ENCODE data around the gene UNC13D. TPM values are rescaled to one million over a fixed set of nuclear protein-coding genes. Genes with fewer than 3 reads are reported as not detected.

UNC13D gene
- total RNA-seq, 2 donors from 2014 or later = 6.3 to 6.4 TPM

GRCh38 chr17:75848523-75849278 lies 4.5 kb upstream of the UNC13D start:
- peaks cover 49% of the 10 kb centered on the region for H3K36me3 Mint-ChIP-seq (ENCODE audit: low read depth)
- H3K9me3 Mint-ChIP-seq = no peaks in the 10 kb centered on the region
- H3K4me1 Mint-ChIP-seq = peaks cover 7% of the 10 kb centered on the region
- TF ChIP-seq CTCF (conservative IDR thresholded peaks at IDR 0.05) = peak; percentile 88
- H3K27me3 ChIP-seq (ENCODE audit: control insufficient read depth, insufficient read depth, low read length, poor library complexity, severe bottlenecking) = no peaks in the 10 kb centered on the region
- no peak overlapping the region for H3K4me3 ChIP-seq (ENCODE audit: low read length)
- DNase-seq = peak; percentile 99
- no peak overlapping the region for H3K4me3 Mint-ChIP-seq
- 57 to 76% methylated on average over 11 to 16 of the region's 16 CpGs for WGBS, 2 experiments (ENCODE audit: insufficient coverage in 1 of 2, insufficient read length in 1 of 2)
- peak overlapping the region; percentile 89 for H3K27ac Mint-ChIP-seq
- H3K27me3 Mint-ChIP-seq (ENCODE audit: insufficient read depth) = no peaks in the 10 kb centered on the region
- no peak overlapping the region for H3K9ac ChIP-seq (ENCODE audit: extremely low read depth, low read length, poor library complexity, severe bottlenecking)
- peaks cover 42% of the 10 kb centered on the region for H3K36me3 ChIP-seq (ENCODE audit: control insufficient read depth, insufficient read depth, low read length)
- H3K9me3 ChIP-seq (ENCODE audit: control insufficient read depth, low read length) = no peaks in the 10 kb centered on the region
- no peaks in the 10 kb centered on the region for H3K4me1 ChIP-seq (ENCODE audit: control insufficient read depth, insufficient read depth, low read length)
- no peak overlapping the region for H3K27ac ChIP-seq (ENCODE audit: low read depth, low read length)

- H3K27ac ChIP-seq (ENCODE audit: low read depth, low read length) = no peak overlapping the region
Measured at GRCh38 chr17:75847614-75848522, 3.7 kb upstream of the UNC13D start.

More at GRCh38 chr17:75847614-75848522, 3.7 kb upstream of the UNC13D start:
- no peak overlapping the region for H3K9ac ChIP-seq (ENCODE audit: extremely low read depth, low read length, poor library complexity, severe bottlenecking)
- no peaks in the 10 kb centered on the region for H3K9me3 ChIP-seq (ENCODE audit: control insufficient read depth, low read length)
- Mint-ChIP-seq H3K9me3 (no peaks in the 10 kb centered on the region), H3K4me3 (no peak overlapping the region), H3K27me3 (ENCODE audit: insufficient read depth) (no peaks in the 10 kb centered on the region), H3K27ac (peak overlapping the region; percentile 89), H3K36me3 (ENCODE audit: low read depth) (peaks cover 49% of the 10 kb centered on the region), H3K4me1 (peaks cover 7% of the 10 kb centered on the region)
- no peak for DNase-seq
- H3K27me3 ChIP-seq (ENCODE audit: control insufficient read depth, insufficient read depth, low read length, poor library complexity, severe bottlenecking) = no peaks in the 10 kb centered on the region
- TF ChIP-seq CTCF (conservative IDR thresholded peaks at IDR 0.05) = no peak
- 92 to 96% methylated on average over 12 to 24 of the region's 25 CpGs for WGBS, 2 experiments (ENCODE audit: insufficient coverage in 1 of 2, insufficient read length in 1 of 2)
- H3K4me1 ChIP-seq (ENCODE audit: control insufficient read depth, insufficient read depth, low read length) = no peaks in the 10 kb centered on the region
- H3K4me3 ChIP-seq (ENCODE audit: low read length) = no peak overlapping the region
- peaks cover 42% of the 10 kb centered on the region for H3K36me3 ChIP-seq (ENCODE audit: control insufficient read depth, insufficient read depth, low read length)

All from endodermal cell (in vitro differentiated cells).